ENCODE results near the gene WNK3.

DNA sequence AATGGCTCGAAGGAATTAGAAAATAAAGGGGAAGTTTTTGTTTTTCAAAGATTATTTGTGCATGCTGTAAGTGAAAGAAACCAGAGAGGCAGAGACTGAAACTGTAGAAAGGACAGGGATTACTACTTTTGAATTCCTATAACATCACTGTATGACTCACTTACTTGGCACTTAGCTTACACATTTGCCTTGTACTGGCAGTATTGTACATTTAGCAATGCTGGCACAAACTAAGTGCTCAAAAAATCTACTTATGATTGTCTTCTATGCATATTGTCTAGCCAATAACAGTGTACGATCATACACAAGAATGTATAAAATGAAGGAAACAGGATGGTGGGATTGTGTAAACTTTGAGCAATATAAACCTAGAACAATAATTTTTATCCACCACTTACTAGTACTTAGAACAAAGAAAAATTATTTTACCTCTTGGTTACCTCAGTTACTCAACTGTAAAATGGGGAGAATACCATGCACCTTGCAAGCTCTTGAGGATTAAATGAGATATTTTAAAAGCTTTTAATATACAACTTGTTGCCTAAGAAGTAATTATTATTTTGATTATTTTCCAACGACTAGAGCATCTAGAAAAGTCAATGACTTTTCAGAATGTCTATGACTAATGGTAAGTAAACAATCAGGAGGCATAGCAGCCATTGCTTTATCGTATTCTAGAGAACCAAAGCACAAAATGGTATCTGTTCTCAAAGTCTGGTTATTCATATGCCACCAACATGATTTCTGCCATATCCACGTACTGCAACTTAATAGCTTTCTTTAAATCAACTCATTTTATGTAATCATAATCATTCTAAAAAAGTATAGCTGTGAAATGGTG lies 179.5 kb downstream of the WNK3 start:
- TF ChIP-seq, protein P1, sequence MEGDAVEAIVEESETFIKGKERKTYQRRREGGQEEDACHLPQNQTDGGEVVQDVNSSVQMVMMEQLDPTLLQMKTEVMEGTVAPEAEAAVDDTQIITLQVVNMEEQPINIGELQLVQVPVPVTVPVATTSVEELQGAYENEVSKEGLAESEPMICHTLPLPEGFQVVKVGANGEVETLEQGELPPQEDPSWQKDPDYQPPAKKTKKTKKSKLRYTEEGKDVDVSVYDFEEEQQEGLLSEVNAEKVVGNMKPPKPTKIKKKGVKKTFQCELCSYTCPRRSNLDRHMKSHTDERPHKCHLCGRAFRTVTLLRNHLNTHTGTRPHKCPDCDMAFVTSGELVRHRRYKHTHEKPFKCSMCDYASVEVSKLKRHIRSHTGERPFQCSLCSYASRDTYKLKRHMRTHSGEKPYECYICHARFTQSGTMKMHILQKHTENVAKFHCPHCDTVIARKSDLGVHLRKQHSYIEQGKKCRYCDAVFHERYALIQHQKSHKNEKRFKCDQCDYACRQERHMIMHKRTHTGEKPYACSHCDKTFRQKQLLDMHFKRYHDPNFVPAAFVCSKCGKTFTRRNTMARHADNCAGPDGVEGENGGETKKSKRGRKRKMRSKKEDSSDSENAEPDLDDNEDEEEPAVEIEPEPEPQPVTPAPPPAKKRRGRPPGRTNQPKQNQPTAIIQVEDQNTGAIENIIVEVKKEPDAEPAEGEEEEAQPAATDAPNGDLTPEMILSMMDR (conservative IDR thresholded peaks at IDR 0.05; ENCODE audit: low read length), result no peak
- TF ChIP-seq EZH2phosphoT487 (IDR thresholded peaks at IDR 0.05; ENCODE audit: borderline replicate concordance, low read depth, low read length), result no peak
